Measurements from ENCODE around the gene HERC5.

The HERC5 gene

DNA sequence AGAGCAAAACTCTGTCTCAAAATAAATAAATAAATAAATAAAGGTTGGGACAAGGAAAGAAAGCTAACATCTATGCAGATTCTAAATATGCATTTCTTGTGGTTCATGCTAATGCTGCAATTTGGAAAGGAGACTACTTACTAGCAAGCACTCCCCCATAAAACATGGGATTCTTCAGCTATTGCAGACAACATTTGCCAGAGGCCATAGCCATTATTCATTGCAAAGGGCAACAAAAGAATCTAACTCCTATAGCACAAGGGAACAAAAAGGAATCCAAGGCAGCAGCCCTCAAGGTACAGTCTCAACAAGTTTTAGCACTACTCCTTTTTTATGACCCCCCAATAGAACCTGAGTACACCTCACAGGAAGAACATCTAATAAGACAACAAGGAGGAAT is 8.0 kb upstream of the HERC5 start:
- no peak for DNase-seq

GRCh38 chr4:88449290-88449689 is 7.6 kb upstream of the HERC5 start:
- DNase-seq: no peak

DNA sequence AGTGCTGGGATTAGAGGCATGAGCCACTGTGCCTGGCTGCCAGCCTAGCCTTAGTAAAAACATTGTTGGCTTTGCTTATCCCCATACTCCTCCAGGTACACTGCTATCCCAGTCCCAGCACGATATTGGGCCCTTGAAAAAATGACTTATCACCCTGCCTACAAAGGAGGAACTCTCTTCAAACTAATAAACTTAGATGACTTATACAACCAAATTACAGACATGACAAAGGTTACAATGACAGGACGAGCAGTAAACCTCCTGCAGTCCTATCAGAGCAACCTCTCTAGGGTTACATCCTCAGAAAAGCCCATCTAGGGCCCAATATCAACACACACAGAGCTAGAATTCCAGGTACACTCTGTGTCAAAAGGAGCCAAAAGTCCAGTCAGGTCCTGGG is 5.7 kb upstream of the HERC5 start:
- DNase-seq: no peak

- DNase-seq: no peak
These were observed 4.0 kb upstream of the HERC5 start for GRCh38 chr4:88452912-88453311.

- DNase-seq: peak; percentile 45
These were observed 586 bp downstream of the HERC5 start for GRCh38 chr4:88457307-88458103.

DNA sequence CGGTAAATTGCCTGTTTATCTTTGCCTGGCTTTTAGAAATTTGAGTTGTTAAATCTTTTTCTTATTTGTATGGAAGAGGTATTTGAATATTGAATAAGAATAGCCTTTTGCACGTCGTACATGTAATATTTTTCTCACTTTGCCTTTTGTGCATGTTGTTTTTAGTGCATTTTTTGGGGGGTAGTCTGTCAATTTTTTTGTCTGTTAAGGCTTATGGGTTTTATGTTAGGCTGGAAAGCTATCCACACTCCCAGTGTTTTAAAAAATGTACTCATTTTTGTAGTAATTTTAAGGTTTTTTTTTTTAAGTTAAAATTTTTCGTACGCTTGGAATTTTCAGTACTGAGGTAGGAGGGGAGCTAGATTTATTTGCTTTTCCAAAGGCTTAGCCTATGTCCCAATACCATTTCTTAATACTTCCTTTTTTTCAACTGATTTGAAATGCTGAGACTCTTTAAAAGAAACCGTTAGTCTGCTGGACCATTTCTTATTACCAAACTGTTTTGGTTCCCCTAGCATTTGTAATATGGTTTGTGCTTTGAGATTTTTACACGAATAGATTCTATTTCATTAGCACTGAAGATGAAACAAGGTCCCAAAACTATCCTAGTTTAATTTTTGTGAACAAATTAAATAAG is 1.3 kb downstream of the HERC5 start:
- no peak for DNase-seq

DNA sequence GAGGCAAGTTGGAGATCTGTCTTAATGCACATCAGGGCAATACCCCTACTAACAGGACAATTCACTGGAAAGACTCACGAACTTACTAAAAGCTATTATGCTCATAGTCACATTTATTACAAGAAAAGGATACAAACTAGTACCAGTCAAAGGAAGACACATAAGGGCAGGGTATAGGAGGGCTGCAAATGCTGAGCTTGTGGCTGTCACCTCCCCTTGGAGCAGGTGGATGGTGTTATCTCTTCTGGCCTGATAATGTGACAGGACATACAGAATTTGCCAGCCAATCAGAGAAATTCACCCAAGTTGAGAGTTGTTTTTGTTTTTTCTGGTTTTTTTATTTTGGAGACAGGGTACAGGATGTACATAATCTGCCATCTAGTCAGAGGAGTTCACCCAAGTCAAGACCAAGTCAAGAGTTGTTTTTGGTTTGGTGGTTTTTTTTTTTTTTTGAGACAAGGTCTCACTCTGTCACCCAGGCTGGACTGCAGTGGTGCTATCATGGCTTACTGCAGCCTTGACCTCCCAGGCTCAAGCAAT is 8.8 kb downstream of the HERC5 start:
- no peak for DNase-seq

DNA sequence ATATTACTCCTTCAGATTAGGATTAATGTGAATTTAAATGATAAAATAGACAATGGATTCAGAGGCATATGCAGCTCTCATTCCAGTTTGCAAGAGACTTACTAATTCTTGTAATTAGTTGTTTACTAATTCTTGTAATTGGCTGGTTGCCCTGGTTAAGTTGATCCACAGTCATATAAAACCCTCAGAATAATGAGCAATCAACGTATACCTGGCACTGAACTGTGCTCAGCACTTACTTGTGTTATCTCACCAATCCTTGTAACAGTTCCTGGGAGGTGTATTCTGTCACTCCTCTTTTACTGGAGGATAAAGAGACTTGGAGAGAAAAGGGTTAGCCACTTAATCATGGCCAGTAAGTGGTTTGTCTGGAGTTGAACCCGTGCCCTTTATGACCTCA is 10.5 kb downstream of the HERC5 start:
- DNase-seq: no peak

- no peak for DNase-seq
These were observed 20.4 kb downstream of the HERC5 start for GRCh38 chr4:88477229-88477860.

GRCh38 chr4:88478247-88478646 is 21.3 kb downstream of the HERC5 start:
- no peak for DNase-seq

DNA sequence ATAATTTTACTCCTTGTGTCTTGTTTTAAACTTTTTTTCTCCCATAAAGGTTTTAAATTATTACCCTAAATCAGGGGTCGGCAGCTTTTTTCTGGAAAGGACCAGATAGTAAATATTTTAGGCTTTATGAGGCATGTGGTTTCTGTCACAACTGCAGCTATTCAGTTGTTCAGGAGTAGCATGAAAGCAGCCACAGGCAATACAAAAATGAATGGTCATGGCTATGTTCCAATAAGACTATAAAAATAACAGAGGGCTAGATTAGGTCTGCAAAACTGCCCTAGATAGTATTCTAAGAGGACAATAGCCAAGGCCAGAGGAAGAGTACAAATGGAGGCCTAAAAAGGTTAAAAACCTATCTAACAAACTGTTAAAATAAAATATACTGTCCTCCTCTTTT is 24.6 kb downstream of the HERC5 start:
- no peak for DNase-seq

DNA sequence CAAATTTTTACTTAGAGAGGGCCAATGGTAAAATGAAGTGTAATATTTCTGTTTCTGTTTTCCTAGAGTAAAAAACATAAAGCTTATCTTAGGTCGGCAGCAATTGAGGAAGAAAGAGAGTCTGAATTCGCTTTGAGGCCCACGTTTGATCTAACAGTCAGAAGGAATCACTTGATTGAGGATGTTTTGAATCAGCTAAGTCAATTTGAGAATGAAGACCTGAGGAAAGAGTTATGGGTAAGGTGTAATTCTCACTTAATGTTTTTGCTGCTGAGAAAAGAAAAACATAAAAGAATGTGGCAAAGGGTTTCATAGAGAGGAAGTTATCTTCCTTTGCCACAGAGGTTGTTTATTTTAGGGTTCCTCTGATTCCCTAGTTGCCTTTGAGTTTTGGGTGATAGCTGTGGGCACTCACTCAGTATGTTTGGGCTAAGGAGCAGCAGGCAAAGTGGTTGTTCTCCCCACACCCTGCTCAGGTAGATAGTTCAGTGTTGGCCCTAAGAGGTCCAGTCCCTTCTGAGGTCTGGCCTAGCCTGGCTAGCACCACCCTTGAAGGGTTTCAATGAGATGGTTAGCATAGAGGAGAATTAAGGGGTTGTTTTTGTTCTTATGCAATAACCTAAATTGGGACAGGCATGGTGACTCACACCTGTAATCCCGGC is 32.3 kb downstream of the HERC5 start:
- DNase-seq: no peak

DNA sequence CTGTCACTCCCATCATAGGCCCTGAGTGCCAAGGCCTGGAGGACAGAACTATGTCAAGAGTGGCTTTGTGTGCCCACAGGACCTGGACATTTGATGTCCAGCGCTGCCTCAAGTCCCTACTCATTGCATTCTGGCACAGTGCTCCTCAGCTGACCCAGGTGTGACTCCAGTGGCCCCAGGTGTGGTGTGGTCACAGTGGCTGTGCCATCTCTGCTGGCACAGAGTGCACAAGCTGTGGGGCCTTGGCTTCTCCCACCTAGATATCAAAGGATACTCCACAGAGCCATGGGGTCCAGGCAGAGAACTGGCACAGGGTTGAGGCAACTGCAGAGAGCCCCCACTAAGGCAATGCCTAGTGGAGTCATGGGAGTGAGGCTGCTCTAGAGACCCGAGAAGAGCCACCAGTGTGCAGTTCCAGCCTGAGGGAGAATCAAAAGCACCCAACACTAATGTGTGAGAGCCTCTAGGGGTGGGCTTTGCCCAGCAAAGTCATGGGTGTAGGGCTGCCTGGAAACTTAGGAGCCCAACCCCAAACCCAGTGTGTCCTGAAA is 41.0 kb downstream of the HERC5 start:
- no peak for DNase-seq

DNA sequence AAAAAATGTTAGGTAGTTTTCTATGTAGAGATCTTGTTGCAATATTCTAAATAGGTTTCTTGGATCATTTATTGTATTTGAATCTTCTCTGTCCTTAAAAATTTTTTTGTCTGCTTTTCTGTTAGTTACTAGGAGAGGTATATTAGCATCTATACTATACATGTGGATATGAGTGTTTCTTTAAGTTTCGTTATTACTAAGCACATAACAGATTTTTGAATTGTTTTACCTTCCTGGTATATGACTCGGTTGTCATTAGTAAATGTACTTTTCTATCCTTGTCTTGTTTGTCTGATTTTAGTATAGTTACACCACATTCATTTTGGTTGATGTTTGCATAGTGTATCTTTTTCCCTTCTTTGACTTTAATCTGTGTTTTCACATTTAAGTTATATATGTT is 46.4 kb downstream of the HERC5 start:
- no peak for DNase-seq

- DNase-seq: no peak
These were observed 54.3 kb downstream of the HERC5 start for GRCh38 chr4:88511236-88511635.

DNA sequence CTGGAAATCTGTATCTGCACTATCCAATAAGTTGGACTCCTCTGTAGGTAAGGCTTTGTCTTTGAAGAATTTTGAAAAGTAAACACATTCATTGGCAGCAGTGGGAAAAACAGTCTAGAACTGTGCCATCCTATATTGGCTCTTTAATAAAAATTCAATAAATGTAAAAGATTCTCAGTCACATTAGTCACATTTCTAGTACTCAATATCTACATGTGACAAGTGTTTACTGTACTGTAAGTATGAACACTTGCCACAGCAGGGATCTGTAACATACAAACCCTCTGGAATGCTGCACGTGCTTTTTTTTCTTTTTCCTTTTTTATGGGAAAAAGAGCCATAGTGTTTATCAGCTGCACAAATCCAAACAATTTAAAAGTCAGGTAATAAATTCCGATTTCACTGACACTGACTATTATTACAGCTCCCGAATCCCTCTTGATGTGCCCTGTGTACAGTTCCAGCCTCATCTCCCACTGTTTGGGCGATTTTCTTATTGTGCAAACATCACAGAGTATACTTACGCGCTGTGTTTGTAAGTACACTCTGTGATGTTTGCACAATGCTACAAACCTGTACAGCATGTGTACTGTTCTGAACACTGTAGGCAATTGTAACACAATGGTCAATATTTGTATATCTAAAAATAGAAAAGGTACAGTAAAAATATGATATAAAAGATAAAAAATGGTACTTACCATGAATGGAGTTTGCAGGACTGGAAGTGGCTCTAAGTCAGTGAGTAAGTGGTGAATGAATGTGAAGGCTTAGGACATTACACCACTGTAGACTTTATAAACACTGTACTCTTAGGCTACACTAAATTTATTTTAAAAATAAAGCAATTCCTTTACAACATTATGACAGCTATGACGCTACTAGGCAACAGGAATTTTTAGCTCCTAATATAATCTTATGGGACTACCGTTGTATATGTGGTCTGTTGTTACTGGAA is 57.9 kb downstream of the HERC5 start:
- DNase-seq: no peak

DNA sequence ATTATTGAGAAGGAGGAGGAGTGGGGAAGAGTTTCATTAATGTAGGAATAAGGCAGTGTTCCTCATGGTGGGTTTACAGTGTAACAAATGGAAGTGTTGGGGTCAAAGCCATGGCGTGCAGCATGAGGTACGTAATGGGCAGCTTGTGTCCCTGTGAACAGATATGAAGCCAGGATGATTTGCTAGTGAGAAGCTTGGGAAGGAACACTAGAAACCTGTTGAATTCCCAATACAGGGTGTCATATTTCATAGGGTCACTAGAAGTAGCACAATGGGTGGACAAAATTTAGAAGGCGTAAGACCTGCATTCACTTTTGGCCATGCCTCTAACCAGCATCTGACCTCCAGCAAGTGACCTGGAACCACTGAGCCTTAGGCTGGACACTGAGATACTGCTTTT is 59.8 kb downstream of the HERC5 start:
- DNase-seq: no peak

- no peak for DNase-seq
These were observed 60.9 kb downstream of the HERC5 start for GRCh38 chr4:88517825-88518224.

DNA sequence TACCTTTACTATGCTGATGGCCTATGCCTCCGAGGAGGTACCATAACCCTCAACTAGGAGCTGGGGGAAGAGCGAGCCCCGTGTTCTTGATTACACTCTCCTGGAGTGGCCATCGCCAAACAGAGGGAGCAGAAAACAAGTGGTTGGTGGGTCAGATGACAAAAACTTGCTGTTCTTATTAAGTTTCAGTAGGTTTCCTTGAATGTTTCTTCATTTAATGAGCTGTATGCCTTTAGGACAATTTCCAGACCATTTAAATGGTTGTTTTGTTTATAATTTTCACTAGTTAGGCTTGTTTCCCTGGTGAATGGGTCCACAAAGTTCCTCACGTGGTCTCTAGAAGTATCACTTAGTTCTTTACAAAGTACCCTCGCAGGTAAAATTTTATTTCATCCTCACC is 62.0 kb downstream of the HERC5 start:
- no peak for DNase-seq

DNA sequence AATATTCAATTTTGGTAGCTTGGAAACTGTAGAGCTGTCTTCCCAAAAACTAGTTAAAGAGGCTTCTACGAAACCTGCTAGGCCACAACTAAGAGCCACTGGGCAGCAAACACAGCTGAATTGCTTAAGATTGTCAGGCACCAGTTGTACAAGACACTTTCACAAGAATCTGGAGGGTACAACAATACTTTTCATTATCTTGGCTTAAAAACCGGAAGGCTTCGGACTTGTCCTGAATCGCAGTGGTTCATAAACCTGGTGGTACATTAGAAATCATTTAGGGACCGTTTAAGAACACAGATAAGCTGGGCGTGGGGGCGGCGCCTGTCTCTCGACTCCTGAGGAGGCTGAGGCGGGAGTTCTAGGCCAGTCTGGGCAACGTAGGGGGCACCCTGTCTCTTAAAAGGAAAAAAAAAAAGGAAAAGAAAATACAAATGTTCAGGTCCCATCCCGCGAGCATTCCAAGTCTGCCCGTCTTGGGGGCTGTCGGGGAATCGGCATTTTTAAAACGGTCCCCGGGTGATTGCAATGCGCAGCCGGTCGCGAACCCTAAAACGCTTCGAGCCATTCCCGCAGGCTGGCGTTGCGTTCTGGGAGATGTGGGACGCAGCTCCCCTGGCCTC is 65.9 kb downstream of the HERC5 start:
- DNase-seq: peak; percentile 9

Measured in T-helper 9 cell (primary cell).